H1 (cell line): ENCODE measurements around the gene PRIMPOL. TPM values are rescaled to one million over a fixed set of nuclear protein-coding genes. Genes with fewer than 3 reads are reported as not detected.

ENCODE experiments used
- CHD7 ChIP-seq: fragments of 300-600 bp; sonication (generic); IDR thresholded peaks from 2 replicates; pipeline ENCODE4 v1.7.1; 2012; ENCODE audit warnings: low read length, moderate library complexity, mild to moderate bottlenecking, inconsistent platforms; ENCODE audit not compliant: insufficient replicate concordance
- TCF12 ChIP-seq: IDR thresholded peaks from 2 replicates; pipeline ENCODE4 v1.6.1; 2011; ENCODE audit warnings: low read depth, mild to moderate bottlenecking, low read length
- polyA plus RNA-seq, 7 experiments: library from polyadenylated mRNA; depleted of rRNA in 3 of 7; stranded (reverse) in 5 of 7; unstranded in 2 of 7; fragments of >200 nt in 5 of 7; fragments of 200-250 nt in 2 of 7; gene quantifications; 1 replicate in 5 of 7; 2 replicates in 1 of 7; 4 replicates in 1 of 7; pipeline versions ENCODE4 v1.2.1 to v1.2.3, GENCODE V29; 2011 to 2013; ENCODE audit warnings: missing spikeins in 2 of 7, mixed read lengths in 2 of 7
- total RNA-seq: library from RNA; stranded (reverse); fragmentation: NEBNext Ultra II Directional; extraction: Animal tissue kit (Norgen Biotek cat#: 25700); gene quantifications from 2 replicates; pipeline ENCODE4 v1.2.1, GENCODE V29; 2021

The PRIMPOL gene
- total and polyA plus RNA-seq, 2 of the 8 experiments (the other 6 are each of a cell fraction or from before 2014, with no cell fraction given): 4.4 to 6.7 TPM

GRCh38 chr4:184675018-184675417 is 25.5 kb downstream of the PRIMPOL start (continued):
- no peak for TF ChIP-seq CHD7
- no peak for TF ChIP-seq TCF12
